WTC11 (cell line): ENCODE data around the gene ZNF423. TPM values are rescaled to one million over a fixed set of nuclear protein-coding genes. Genes with fewer than 3 reads are reported as not detected.
A peak's percentile ranks its signal among the peaks of the same experiment; 100 is the strongest.

ENCODE experiments used
- CTCF ChIP-seq: fragments of 200-600 bp; IDR thresholded peaks from 2 replicates; pipeline ENCODE4 v1.8.0; 2022; ENCODE audit warnings: antibody characterized with exemption
- E2F4 ChIP-seq: sonication (generic); formaldehyde crosslinking; IDR thresholded peaks from 2 replicates; pipeline ENCODE4 v1.8.1; 2022; ENCODE audit warnings: low read depth, mild to moderate bottlenecking, moderate library complexity, missing genetic modification reagents, borderline replicate concordance
- ELF4 ChIP-seq: sonication (generic); formaldehyde crosslinking; IDR thresholded peaks from 2 replicates; pipeline ENCODE4 v1.8.1; 2022; ENCODE audit warnings: low read depth, mild to moderate bottlenecking, moderate library complexity, missing genetic modification reagents
- EMX1 ChIP-seq: fragments of 250-450 bp; sonication (Bioruptor Pico); IDR thresholded peaks from 2 replicates; pipeline ENCODE4 v1.8.0; 2021; ENCODE audit warnings: mild to moderate bottlenecking
- ETV6 ChIP-seq: sonication (generic); formaldehyde crosslinking; IDR thresholded peaks from 2 replicates; pipeline ENCODE4 v1.8.1; 2022; ENCODE audit warnings: mild to moderate bottlenecking, missing genetic modification reagents
- FOXP1 ChIP-seq: sonication (generic); formaldehyde crosslinking; IDR thresholded peaks from 2 replicates; pipeline ENCODE4 v1.8.0; 2022; ENCODE audit warnings: missing genetic modification reagents, mild to moderate bottlenecking, moderate library complexity, borderline replicate concordance
- GRHL2 ChIP-seq: fragments of 250-450 bp; sonication (Bioruptor Pico); IDR thresholded peaks from 2 replicates; pipeline ENCODE4 v1.8.0; 2022; ENCODE audit warnings: mild to moderate bottlenecking, moderate library complexity; ENCODE audit not compliant: insufficient replicate concordance, severe bottlenecking
- GTF2I ChIP-seq: fragments of 250-450 bp; sonication (Bioruptor Pico); conservative IDR thresholded peaks from 2 replicates; pipeline ENCODE4 v1.4.0; 2021; ENCODE audit warnings: mild to moderate bottlenecking
- JAZF1 ChIP-seq: fragments of 250-450 bp; sonication (Bioruptor Pico); IDR thresholded peaks from 2 replicates; pipeline ENCODE4 v1.9.0; 2021; ENCODE audit warnings: moderate library complexity, mild to moderate bottlenecking, inconsistent platforms
- JUN ChIP-seq: sonication (generic); formaldehyde crosslinking; IDR thresholded peaks from 2 replicates; pipeline ENCODE4 v1.8.0; 2023; ENCODE audit warnings: mild to moderate bottlenecking, missing genetic modification reagents
- MYBL2 ChIP-seq: sonication (generic); formaldehyde crosslinking; IDR thresholded peaks from 2 replicates; pipeline ENCODE4 v1.8.1; 2023; ENCODE audit warnings: mild to moderate bottlenecking, moderate library complexity, missing genetic modification reagents
- OVOL2 ChIP-seq: fragments of 250-450 bp; sonication (Bioruptor Pico); IDR thresholded peaks from 2 replicates; pipeline ENCODE4 v1.9.0; 2021; ENCODE audit warnings: mild to moderate bottlenecking, borderline replicate concordance
- PREB ChIP-seq: sonication (generic); formaldehyde crosslinking; IDR thresholded peaks from 2 replicates; pipeline ENCODE4 v1.8.1; 2022; ENCODE audit warnings: mild to moderate bottlenecking, missing genetic modification reagents, moderate library complexity, borderline replicate concordance
- RORB ChIP-seq: fragments of 250-450 bp; sonication (Bioruptor Pico); IDR thresholded peaks from 2 replicates; pipeline ENCODE4 v1.9.0; 2021; ENCODE audit warnings: mild to moderate bottlenecking
- SP1 ChIP-seq: sonication (generic); formaldehyde crosslinking; conservative IDR thresholded peaks from 2 replicates; pipeline ENCODE4 v1.8.1; 2022; ENCODE audit warnings: missing genetic modification reagents
- STAT6 ChIP-seq: sonication (generic); formaldehyde crosslinking; conservative IDR thresholded peaks from 2 replicates; pipeline ENCODE4 v1.8.1; 2023; ENCODE audit warnings: mild to moderate bottlenecking, low read depth, missing genetic modification reagents, moderate library complexity
- ZNF219 ChIP-seq: sonication (generic); formaldehyde crosslinking; IDR thresholded peaks from 2 replicates; pipeline ENCODE4 v1.8.0; 2023; ENCODE audit warnings: missing genetic modification reagents, mild to moderate bottlenecking, borderline replicate concordance
- ZNF263 ChIP-seq: sonication (generic); formaldehyde crosslinking; IDR thresholded peaks from 2 replicates; pipeline ENCODE4 v1.8.1; 2022; ENCODE audit warnings: low read depth, mild to moderate bottlenecking, moderate library complexity, missing genetic modification reagents
- ZNF317 ChIP-seq: sonication (generic); formaldehyde crosslinking; IDR thresholded peaks from 2 replicates; pipeline ENCODE4 v1.8.1; 2023; ENCODE audit warnings: low read depth, mild to moderate bottlenecking, moderate library complexity, missing genetic modification reagents, borderline replicate concordance
- ZNF396 ChIP-seq: fragments of 250-450 bp; sonication (Bioruptor Pico); IDR thresholded peaks from 2 replicates; pipeline ENCODE4 v1.8.0; 2021; ENCODE audit warnings: mild to moderate bottlenecking, moderate library complexity, borderline replicate concordance
- ZNF423 ChIP-seq: fragments of 250-450 bp; sonication (Bioruptor Pico); IDR thresholded peaks from 2 replicates; pipeline ENCODE4 v2.1.2; 2022; ENCODE audit warnings: mild to moderate bottlenecking, moderate library complexity
- ZNF671 ChIP-seq: fragments of 250-450 bp; sonication (Bioruptor Pico); IDR thresholded peaks from 2 replicates; pipeline ENCODE4 v1.8.0; 2021; ENCODE audit warnings: mild to moderate bottlenecking
- total RNA-seq: library from RNA; stranded (reverse); gene quantifications from 3 replicates; pipeline ENCODE4 v1.2.3, GENCODE V29; 2021
- TF ChIP-seq, protein P1 (sequence below): sonication (generic); formaldehyde crosslinking; IDR thresholded peaks from 2 replicates; pipeline ENCODE4 v1.8.0; 2023; ENCODE audit warnings: missing genetic modification reagents
- TF ChIP-seq, protein P2 (sequence below): sonication (generic); formaldehyde crosslinking; IDR thresholded peaks from 2 replicates; pipeline ENCODE4 v1.8.1; 2023; ENCODE audit warnings: mild to moderate bottlenecking, missing genetic modification reagents, moderate library complexity
- TF ChIP-seq, protein P3 (sequence below): fragments of 250-450 bp; sonication (Bioruptor Pico); conservative IDR thresholded peaks from 2 replicates; pipeline ENCODE4 v1.9.0; 2021; ENCODE audit warnings: mild to moderate bottlenecking
- TF ChIP-seq, protein P4 (sequence below): fragments of 250-450 bp; sonication (Bioruptor Pico); IDR thresholded peaks from 2 replicates; pipeline ENCODE4 v1.9.0; 2021; ENCODE audit warnings: mild to moderate bottlenecking
- TF ChIP-seq, protein P5 (sequence below): sonication (generic); formaldehyde crosslinking; conservative IDR thresholded peaks from 2 replicates; pipeline ENCODE4 v1.8.1; 2022; ENCODE audit warnings: mild to moderate bottlenecking, missing genetic modification reagents

ZNF423 gene
- total RNA-seq, 1 experiment from 2014 or later = 38.8 TPM

DNA sequence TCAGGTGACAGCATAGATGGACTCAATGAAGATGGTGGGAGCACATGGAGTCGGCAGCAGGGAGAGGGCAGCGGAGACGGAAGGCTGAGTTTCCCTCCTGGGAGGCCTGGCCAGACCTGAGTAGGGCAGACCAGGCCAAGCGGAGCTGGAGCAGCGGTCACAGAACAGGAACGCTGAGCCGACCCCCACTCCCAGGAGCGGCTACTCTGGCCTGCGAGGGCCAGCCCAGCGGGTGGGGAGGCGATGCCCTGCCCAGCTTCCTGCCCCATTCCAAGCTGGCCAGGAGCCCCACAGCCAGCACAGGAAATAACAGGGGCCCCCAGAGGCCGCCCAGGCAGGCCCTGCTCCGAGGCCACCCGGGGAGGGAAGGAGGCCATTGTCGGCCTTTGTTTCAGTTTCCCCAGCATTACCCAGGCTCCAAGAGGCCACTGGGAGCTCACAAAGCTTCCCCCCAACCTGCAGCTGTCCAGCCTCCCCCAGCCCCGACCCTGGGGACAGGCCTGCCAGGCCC, 79.8 kb downstream of the ZNF423 start (continued):
- TF ChIP-seq, protein P1, sequence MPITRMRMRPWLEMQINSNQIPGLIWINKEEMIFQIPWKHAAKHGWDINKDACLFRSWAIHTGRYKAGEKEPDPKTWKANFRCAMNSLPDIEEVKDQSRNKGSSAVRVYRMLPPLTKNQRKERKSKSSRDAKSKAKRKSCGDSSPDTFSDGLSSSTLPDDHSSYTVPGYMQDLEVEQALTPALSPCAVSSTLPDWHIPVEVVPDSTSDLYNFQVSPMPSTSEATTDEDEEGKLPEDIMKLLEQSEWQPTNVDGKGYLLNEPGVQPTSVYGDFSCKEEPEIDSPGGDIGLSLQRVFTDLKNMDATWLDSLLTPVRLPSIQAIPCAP (CRISPR knock-in tag) = no peak
- TF ChIP-seq CTCF (no peak), ELF4 (CRISPR knock-in tag) (no peak), RORB (CRISPR knock-in tag) (no peak), ZNF671 (no peak), STAT6 (CRISPR knock-in tag) (no peak), GTF2I (CRISPR knock-in tag) (no peak), ZNF423 (peak; percentile 99), ZNF263 (CRISPR knock-in tag) (no peak), E2F4 (CRISPR knock-in tag) (no peak), ETV6 (peak; percentile 86), ZNF219 (CRISPR knock-in tag) (no peak), FOXP1 (peak; percentile 63), SP1 (no peak; the same call in 1 of the 2 replicates), JUN (no peak), PREB (no peak), GRHL2 (CRISPR knock-in tag) (no peak), JAZF1 (CRISPR knock-in tag) (no peak), ZNF317 (CRISPR knock-in tag) (no peak), MYBL2 (CRISPR knock-in tag) (0 out of 2 replicates have a peak, but pooled peaks have one; percentile 12), OVOL2 (CRISPR knock-in tag) (no peak), EMX1 (CRISPR knock-in tag) (no peak), ZNF396 (CRISPR knock-in tag) (no peak)
- TF ChIP-seq, protein P2, sequence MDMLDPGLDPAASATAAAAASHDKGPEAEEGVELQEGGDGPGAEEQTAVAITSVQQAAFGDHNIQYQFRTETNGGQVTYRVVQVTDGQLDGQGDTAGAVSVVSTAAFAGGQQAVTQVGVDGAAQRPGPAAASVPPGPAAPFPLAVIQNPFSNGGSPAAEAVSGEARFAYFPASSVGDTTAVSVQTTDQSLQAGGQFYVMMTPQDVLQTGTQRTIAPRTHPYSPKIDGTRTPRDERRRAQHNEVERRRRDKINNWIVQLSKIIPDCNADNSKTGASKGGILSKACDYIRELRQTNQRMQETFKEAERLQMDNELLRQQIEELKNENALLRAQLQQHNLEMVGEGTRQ (CRISPR knock-in tag) = no peak
- TF ChIP-seq, protein P3, sequence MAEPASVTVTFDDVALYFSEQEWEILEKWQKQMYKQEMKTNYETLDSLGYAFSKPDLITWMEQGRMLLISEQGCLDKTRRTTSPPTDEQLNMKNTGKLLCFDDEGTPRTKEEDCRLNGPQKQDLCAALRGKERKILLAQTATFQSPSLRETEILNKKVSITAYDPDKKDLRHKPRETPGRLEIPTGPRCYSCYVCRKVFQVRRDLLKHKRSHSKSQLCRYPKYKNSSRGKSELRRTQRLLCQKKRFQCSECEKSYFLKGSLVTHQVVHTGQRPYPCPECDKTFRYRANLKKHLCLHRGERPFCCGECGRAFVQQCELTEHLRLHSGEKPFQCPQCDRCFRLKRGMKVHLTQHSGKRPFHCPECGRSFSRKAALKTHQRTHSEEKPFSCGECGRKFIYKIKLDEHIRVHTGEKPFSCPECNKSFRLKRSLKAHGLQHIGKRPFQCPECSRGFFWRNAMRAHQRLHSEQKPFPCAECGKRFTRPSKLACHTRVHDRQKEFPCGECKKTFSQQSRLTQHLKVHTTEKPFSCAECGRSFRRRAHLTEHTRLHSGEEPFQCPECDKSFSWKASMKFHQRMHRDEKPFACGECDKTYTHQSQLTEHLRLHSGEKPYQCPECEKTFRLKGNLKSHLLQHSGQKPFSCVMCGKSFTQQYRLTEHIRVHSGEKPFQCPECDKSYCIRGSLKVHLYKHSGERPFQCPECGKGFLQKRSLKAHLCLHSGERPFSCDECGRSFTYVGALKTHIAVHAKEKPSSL (CRISPR knock-in tag) = no peak
- TF ChIP-seq, protein P4, sequence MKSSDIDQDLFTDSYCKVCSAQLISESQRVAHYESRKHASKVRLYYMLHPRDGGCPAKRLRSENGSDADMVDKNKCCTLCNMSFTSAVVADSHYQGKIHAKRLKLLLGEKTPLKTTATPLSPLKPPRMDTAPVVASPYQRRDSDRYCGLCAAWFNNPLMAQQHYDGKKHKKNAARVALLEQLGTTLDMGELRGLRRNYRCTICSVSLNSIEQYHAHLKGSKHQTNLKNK = no peak
- TF ChIP-seq, protein P5, sequence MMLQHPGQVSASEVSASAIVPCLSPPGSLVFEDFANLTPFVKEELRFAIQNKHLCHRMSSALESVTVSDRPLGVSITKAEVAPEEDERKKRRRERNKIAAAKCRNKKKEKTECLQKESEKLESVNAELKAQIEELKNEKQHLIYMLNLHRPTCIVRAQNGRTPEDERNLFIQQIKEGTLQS (CRISPR knock-in tag) = no peak
